Parietal lobe (tissue), 2 donors: ENCODE measurements around the gene P3H2. TPM values are rescaled to one million over a fixed set of nuclear protein-coding genes. Genes with fewer than 3 reads are reported as not detected.

Experiments
- small RNA-seq: library from RNA; depleted of rRNA; stranded (forward); fragments of <200 nt; gene quantifications from one replicate; pipeline ENCODE3, GENCODE V24; 2014; ENCODE audit warnings: low replicate concordance
- total RNA-seq: library from RNA; depleted of rRNA; stranded (reverse); fragments of >200 nt; gene quantifications from one replicate; pipeline ENCODE4 v1.2.3, GENCODE V29; 2014

Gene P3H2
- total RNA-seq: 4.7 TPM

GRCh38 chr3:190120269-190121060, at the start of gene P3H2:
TSS of gene P3H2 (minus strand) at chr3:190120897. CDS start at chr3:190120731, 166 bp downstream.

Small RNA genes lying within 50 kb of the gene (small RNA-seq; reads per million reads assigned to genes)
- gene RNU6-1109P: not detected

Other genes starting within 250 kb of the P3H2 start
- 2.5 TPM for gene CLDN1, start 201.5 kb upstream of the P3H2 start, total RNA-seq